Esophagus muscularis mucosa (tissue), 4 donors: ENCODE results near the gene CALHM5. TPM values are rescaled to one million over a fixed set of nuclear protein-coding genes. Genes with fewer than 3 reads are reported as not detected.

Experiments used
- DNase-seq: peaks from one replicate; pipeline ENCODE4 v3.0.0-alpha.2; 2017; ENCODE audit errors: extremely low spot score
- H3K27ac ChIP-seq, 4 donors: fragments of 200-600 bp; sonication (generic); replicated peaks in 1 of 4; 1 replicate in 3 of 4; 2 replicates in 1 of 4; pipeline ENCODE4 v1.5.1; 2016 to 2019; ENCODE audit warnings: mild to moderate bottlenecking in 1 of 4
- H3K27me3 ChIP-seq, 4 donors: fragments of 200-600 bp; sonication (generic); one replicate each; pipeline versions ENCODE4 v1.5.1 to v1.6.0; 2016 to 2019
- H3K36me3 ChIP-seq, 4 donors: fragments of 200-600 bp; sonication (generic); one replicate each; pipeline ENCODE4 v1.5.1; 2016 to 2019
- H3K4me1 ChIP-seq, 4 donors: fragments of 200-600 bp; sonication (generic); one replicate each; pipeline ENCODE4 v1.5.1; 2016 to 2019
- H3K4me3 ChIP-seq, 4 donors: fragments of 200-600 bp; sonication (generic); 1 replicate in 2 of 4; 2 replicates in 2 of 4; pipeline ENCODE4 v1.5.1; 2016 to 2019; ENCODE audit warnings: mild to moderate bottlenecking in 4 of 4, moderate library complexity in 1 of 4
- H3K9me3 ChIP-seq, 4 donors: fragments of 200-600 bp; sonication (generic); 1 replicate in 3 of 4; 2 replicates in 1 of 4; pipeline ENCODE4 v1.5.1; 2016 to 2019
- CTCF ChIP-seq, 3 experiments: fragments of 200-600 bp in 2 of 3; fragments of 450-650 bp in 1 of 3; sonication (generic) in 2 of 3; IDR thresholded peaks; one replicate each; pipeline ENCODE4 v1.5.1; 2017 to 2019; ENCODE audit warnings: antibody characterized with exemption in 3 of 3, mild to moderate bottlenecking in 2 of 3, moderate library complexity in 1 of 3
- EP300 ChIP-seq: sonication (generic); formaldehyde crosslinking; IDR thresholded peaks from one replicate; pipeline ENCODE4 v1.6.1; 2017; ENCODE audit warnings: antibody characterized with exemption
- POLR2A ChIP-seq: fragments of 450-650 bp; IDR thresholded peaks from one replicate; pipeline ENCODE4 v1.6.1; 2017; ENCODE audit warnings: antibody characterized with exemption, moderate library complexity, mild to moderate bottlenecking, low read depth
- POLR2AphosphoS5 ChIP-seq, 2 donors: sonication (generic); formaldehyde crosslinking; IDR thresholded peaks; one replicate each; pipeline ENCODE4 v1.6.1; 2017; ENCODE audit warnings: antibody characterized with exemption in 2 of 2
- whole genome bisulfite sequencing: methylation state at CpG from one replicate; pipeline ENCODE4 v1.1.5; 2018; 5-methylcytosine and 5-hydroxymethylcytosine counted together
- intact Hi-C: fragments of 100-400 bp; cut with DNase I; formaldehyde crosslinking; loops from one replicate; pipeline ENCODE4 v1.15.1; 2023
- total RNA-seq, 4 donors: library from RNA; depleted of rRNA; stranded (reverse); fragments of >200 nt; gene quantifications; one replicate each; pipeline versions ENCODE4 v1.1.0 to v1.2.1, GENCODE V29; 2016

CALHM5 gene
- total RNA-seq, 4 donors from 2014 or later = 2.0 to 4.2 (median 3.3) TPM

DNA sequence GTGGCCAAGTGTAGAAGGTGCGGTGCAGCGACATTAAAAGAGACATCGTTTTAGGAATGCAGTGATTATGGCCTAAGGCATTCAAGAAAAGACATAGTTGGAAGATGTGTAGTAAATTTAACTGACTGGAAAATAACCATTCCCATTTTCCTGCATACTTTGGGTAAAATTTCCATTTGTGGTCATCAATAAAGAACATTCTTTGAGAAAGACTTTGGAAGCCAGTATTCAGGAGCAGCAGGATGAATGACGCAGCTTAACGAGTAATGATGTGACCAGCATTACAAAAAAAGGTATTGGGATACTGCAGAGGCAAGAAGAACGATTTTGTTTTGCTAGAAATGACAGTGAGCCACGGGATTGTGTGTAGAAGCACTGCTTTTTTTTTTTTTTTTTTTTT, 52.9 kb downstream of the CALHM5 start:
- intact Hi-C loops = loop anchor here (10.0 kb wide), 1 partner anchor 280 kb away; no protein-coding TSS in a partner anchor
- TF ChIP-seq POLR2AphosphoS5 (IDR thresholded peaks at IDR 0.05) (no peak), EP300 (no peak), POLR2A (no peak), CTCF (IDR thresholded peaks at IDR 0.05) (no peak)
- no peak for DNase-seq
- H3K9me3 ChIP-seq = no peaks in the 10 kb centered on the region
- no peak overlapping the region for H3K27ac ChIP-seq
- no peaks in the 10 kb centered on the region for H3K27me3 ChIP-seq
- WGBS = 75% methylated on average over 7 of the region's 7 CpGs
- peaks cover 0 to 24% (median 10%) of the 10 kb centered on the region in 4 donors for H3K4me1 ChIP-seq
- no peaks in the 10 kb centered on the region for H3K36me3 ChIP-seq
- no peak overlapping the region for H3K4me3 ChIP-seq

DNA sequence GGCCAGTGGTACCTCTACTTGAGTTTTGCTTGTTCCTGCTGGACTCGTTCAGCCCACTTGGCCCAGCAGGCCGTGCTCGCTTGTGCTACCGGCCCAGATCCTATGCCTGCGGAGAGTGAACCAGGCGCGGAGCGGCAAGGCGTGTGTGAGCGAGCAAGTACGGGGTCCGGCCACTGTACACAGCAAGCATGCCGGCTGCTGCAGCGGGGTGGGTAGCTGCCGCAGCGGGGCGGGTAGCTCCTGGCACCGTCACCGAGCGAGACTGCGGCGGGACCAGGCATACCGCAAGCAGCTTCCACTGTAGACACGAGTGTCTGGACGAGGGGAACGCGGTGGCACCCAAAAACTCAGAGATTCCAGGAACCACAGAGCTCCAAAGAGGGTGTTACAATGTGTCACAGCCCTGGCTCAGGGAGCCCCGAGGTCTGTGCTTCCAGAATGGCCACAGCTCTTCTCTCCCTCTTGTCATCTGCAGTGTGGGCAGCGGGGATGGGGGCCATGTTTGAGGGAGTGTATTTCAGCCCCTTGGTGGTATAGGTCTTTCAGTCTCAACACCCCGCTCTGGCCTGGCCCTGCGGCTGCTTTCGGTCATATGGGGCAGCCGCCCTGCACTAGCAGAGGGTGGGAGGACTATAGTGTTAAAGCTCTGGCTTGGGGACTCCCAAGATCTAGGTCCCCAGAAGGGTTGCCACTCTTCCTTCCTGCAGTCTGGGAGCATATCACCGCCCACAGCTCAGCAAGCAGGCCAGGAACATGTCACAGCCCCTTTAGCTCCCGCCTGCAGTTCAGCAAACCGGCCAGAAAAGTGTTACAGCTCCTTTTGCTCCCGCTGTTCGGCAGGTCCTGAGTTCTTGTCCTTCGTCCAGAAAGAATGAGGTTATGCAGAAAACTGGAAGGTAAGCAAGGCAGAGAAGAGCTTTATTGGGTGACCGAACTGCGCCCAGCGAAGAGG, 53.8 kb downstream of the CALHM5 start:
- no peak for TF ChIP-seq CTCF (IDR thresholded peaks at IDR 0.05)
- TF ChIP-seq POLR2AphosphoS5 (IDR thresholded peaks at IDR 0.05) = no peak
- no peak for TF ChIP-seq POLR2A
- no peak for TF ChIP-seq EP300
- 91% methylated on average over 9 of the region's 42 CpGs for WGBS
- DNase-seq = no peak
- Histone ChIP-seq H3K27ac (no peak overlapping the region), H3K36me3 (no peaks in the 10 kb centered on the region), H3K9me3 (no peaks in the 10 kb centered on the region), H3K4me3 (peak overlapping the region; percentile 40 to 46 (median 46)), H3K4me1 (peaks cover 5 to 30% (median 16%) of the 10 kb centered on the region in 4 donors), H3K27me3 (no peaks in the 10 kb centered on the region)
- intact Hi-C loops = loop anchor here (10.0 kb wide), 1 partner anchor 280 kb away; no protein-coding TSS in a partner anchor

DNA sequence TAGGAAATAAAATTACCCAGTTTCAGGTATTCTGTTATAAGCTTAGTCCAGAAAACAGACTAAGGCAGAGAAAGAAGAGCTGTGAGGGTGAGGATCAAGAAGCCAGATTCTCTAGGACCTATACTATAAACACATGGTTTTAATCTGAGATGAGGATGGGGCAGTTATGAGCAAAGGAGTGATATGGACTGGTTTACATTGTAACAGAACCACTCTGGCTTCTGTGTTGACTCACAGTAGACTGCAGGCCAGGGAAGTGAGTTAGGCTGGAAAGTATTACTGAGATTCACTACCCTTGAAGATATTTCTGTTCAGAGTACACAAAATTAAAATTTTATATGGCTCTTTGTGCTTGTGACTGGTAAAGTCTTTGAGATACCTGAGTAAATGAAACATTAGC, 56.7 kb downstream of the CALHM5 start:
- no peak overlapping the region for H3K4me3 ChIP-seq
- intact Hi-C loops = loop anchor here (10.0 kb wide), 1 partner anchor 283 kb away; no protein-coding TSS in a partner anchor

More for the DNA sequence above, 56.7 kb downstream of the CALHM5 start:
- Histone ChIP-seq H3K9me3 (no peaks in the 10 kb centered on the region), H3K4me1 (peaks cover 14 to 41% (median 32%) of the 10 kb centered on the region in 4 donors), H3K27me3 (no peaks in the 10 kb centered on the region), H3K27ac (no peak overlapping the region), H3K36me3 (no peaks in the 10 kb centered on the region)
- TF ChIP-seq POLR2A = no peak
- TF ChIP-seq EP300 = no peak
- no peak for TF ChIP-seq POLR2AphosphoS5 (IDR thresholded peaks at IDR 0.05)
- no peak for TF ChIP-seq CTCF (IDR thresholded peaks at IDR 0.05)
- no peak for DNase-seq
